ENCODE data around the gene PDF. TPM values are rescaled to one million over a fixed set of nuclear protein-coding genes. Genes with fewer than 3 reads are reported as not detected.

The PDF gene
- total and polyA plus RNA-seq, 2 of the 13 experiments (the other 11 are each of a cell fraction or from before 2014, with no cell fraction given) = 12.4 to 48.8 TPM

DNA sequence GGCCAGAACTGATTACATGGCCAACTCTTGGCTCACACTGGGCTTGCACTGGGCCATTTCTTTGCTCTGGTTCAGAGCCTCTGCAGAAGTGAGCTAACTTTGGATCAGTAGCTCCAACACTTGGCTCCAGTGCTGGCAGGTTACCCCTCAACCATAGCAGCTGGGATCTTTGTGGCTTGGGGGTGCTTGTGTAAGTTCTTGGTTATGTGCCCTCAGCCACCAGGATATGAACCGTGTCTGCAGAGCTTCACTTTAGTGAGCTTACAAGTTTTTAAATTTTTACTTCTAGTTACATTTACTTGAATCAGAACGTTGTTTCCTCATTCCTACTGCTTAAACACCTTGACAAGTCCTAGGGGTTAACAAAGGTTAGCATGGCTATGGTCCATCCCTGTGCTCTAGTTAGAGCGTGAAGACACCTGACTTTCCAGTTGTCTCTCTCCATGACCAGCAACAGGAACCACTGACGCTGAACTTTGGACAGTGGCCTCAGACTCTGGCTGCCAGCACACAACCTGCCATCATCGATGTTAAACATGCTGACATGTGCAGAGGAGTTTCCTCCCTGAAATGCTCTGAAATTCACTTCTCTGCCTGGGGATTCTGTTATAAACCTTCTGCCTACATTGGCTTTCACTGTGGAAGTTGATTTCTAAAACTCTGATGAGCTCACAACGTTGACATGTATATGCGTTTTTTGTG, 4.1 kb downstream of the PDF start (continued):
- TF ChIP-seq THAP11 (CRISPR knock-in tag; IDR thresholded peaks at IDR 0.05) (peak; percentile 66), ZNF614 (CRISPR knock-in tag; IDR thresholded peaks at IDR 0.05; ENCODE audit: borderline replicate concordance) (peak; percentile 89; the same call in 1 of the 2 replicates), ZNF547 (CRISPR knock-in tag; IDR thresholded peaks at IDR 0.05) (peak; percentile 46; the same call in 1 of the 2 replicates), ZFP36L1 (CRISPR knock-in tag; IDR thresholded peaks at IDR 0.05) (0 out of 2 replicates have a peak, but pooled peaks have one; percentile 17), ZEB1 (IDR thresholded peaks at IDR 0.05; ENCODE audit: insufficient replicate concordance, low read depth) (peak; percentile 10), POLR2G (IDR thresholded peaks at IDR 0.05; ENCODE audit: low read depth, low read length) (peak; percentile 52; the same call in 1 of the 2 replicates), NFIC (IDR thresholded peaks at IDR 0.05; ENCODE audit: low read length) (no peak; the same call in 1 of the 2 replicates), MED13 (CRISPR knock-in tag; IDR thresholded peaks at IDR 0.05) (no peak), JUNB (CRISPR knock-in tag; IDR thresholded peaks at IDR 0.05; ENCODE audit: borderline replicate concordance) (no peak), PHF8 (CRISPR knock-in tag; IDR thresholded peaks at IDR 0.05) (0 out of 2 replicates have a peak, but pooled peaks have one; percentile 34), AKAP8 (CRISPR knock-in tag; IDR thresholded peaks at IDR 0.05) (no peak; the same call in 1 of the 2 replicates), ELF3 (CRISPR knock-in tag; IDR thresholded peaks at IDR 0.05) (peak; percentile 91), ZNF678 (CRISPR knock-in tag; IDR thresholded peaks at IDR 0.05) (no peak), JDP2 (CRISPR knock-in tag; IDR thresholded peaks at IDR 0.05; ENCODE audit: borderline replicate concordance) (no peak), RAD21 (CRISPR knock-in tag; IDR thresholded peaks at IDR 0.05) (0 out of 2 replicates have a peak, but pooled peaks have one; percentile 15), SP4 (CRISPR knock-in tag; IDR thresholded peaks at IDR 0.05) (0 out of 2 replicates have a peak, but pooled peaks have one; percentile 37), DNMT3B (CRISPR knock-in tag; conservative IDR thresholded peaks at IDR 0.05) (no peak), ZNF343 (CRISPR knock-in tag; IDR thresholded peaks at IDR 0.05) (no peak), MED8 (CRISPR knock-in tag; IDR thresholded peaks at IDR 0.05; ENCODE audit: insufficient replicate concordance) (no peak), SAP130 (CRISPR knock-in tag; IDR thresholded peaks at IDR 0.05; ENCODE audit: low read depth) (peak; percentile 99), ZNF652 (CRISPR knock-in tag; IDR thresholded peaks at IDR 0.05; ENCODE audit: borderline replicate concordance, low read depth) (peak; percentile 83), ZNF670 (CRISPR knock-in tag; IDR thresholded peaks at IDR 0.05; ENCODE audit: borderline replicate concordance) (no peak), NPAS2 (CRISPR knock-in tag; IDR thresholded peaks at IDR 0.05; ENCODE audit: borderline replicate concordance) (no peak)
- TF ChIP-seq, protein P1, sequence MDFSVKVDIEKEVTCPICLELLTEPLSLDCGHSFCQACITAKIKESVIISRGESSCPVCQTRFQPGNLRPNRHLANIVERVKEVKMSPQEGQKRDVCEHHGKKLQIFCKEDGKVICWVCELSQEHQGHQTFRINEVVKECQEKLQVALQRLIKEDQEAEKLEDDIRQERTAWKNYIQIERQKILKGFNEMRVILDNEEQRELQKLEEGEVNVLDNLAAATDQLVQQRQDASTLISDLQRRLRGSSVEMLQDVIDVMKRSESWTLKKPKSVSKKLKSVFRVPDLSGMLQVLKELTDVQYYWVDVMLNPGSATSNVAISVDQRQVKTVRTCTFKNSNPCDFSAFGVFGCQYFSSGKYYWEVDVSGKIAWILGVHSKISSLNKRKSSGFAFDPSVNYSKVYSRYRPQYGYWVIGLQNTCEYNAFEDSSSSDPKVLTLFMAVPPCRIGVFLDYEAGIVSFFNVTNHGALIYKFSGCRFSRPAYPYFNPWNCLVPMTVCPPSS (IDR thresholded peaks at IDR 0.05) = no peak
- TF ChIP-seq, protein P2, sequence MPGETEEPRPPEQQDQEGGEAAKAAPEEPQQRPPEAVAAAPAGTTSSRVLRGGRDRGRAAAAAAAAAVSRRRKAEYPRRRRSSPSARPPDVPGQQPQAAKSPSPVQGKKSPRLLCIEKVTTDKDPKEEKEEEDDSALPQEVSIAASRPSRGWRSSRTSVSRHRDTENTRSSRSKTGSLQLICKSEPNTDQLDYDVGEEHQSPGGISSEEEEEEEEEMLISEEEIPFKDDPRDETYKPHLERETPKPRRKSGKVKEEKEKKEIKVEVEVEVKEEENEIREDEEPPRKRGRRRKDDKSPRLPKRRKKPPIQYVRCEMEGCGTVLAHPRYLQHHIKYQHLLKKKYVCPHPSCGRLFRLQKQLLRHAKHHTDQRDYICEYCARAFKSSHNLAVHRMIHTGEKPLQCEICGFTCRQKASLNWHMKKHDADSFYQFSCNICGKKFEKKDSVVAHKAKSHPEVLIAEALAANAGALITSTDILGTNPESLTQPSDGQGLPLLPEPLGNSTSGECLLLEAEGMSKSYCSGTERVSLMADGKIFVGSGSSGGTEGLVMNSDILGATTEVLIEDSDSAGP (CRISPR knock-in tag; IDR thresholded peaks at IDR 0.05; ENCODE audit: borderline replicate concordance) = peak; percentile 35
- TF ChIP-seq, protein P3, sequence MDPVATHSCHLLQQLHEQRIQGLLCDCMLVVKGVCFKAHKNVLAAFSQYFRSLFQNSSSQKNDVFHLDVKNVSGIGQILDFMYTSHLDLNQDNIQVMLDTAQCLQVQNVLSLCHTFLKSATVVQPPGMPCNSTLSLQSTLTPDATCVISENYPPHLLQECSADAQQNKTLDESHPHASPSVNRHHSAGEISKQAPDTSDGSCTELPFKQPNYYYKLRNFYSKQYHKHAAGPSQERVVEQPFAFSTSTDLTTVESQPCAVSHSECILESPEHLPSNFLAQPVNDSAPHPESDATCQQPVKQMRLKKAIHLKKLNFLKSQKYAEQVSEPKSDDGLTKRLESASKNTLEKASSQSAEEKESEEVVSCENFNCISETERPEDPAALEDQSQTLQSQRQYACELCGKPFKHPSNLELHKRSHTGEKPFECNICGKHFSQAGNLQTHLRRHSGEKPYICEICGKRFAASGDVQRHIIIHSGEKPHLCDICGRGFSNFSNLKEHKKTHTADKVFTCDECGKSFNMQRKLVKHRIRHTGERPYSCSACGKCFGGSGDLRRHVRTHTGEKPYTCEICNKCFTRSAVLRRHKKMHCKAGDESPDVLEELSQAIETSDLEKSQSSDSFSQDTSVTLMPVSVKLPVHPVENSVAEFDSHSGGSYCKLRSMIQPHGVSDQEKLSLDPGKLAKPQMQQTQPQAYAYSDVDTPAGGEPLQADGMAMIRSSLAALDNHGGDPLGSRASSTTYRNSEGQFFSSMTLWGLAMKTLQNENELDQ (CRISPR knock-in tag; IDR thresholded peaks at IDR 0.05; ENCODE audit: borderline replicate concordance) = no peak
- TF ChIP-seq, protein P4, sequence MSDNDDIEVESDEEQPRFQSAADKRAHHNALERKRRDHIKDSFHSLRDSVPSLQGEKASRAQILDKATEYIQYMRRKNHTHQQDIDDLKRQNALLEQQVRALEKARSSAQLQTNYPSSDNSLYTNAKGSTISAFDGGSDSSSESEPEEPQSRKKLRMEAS (IDR thresholded peaks at IDR 0.05) = peak; percentile 94
